K562 treated with DMSO at 1 percent for 24 hours (cell line): Measurements from ENCODE around the gene TSSK6. TPM values are rescaled to one million over a fixed set of nuclear protein-coding genes. Genes with fewer than 3 reads are reported as not detected.

Source experiments
- total RNA-seq: library from RNA; unstranded; fragments of 300-600 nt; gene quantifications from 2 replicates; pipeline ENCODE4 v1.2.3, GENCODE V29; 2022; ENCODE audit warnings: low read depth; ENCODE audit not compliant: insufficient read depth

TSSK6 gene
- 8.9 and 10.1 TPM in 2 replicates for total RNA-seq

DNA sequence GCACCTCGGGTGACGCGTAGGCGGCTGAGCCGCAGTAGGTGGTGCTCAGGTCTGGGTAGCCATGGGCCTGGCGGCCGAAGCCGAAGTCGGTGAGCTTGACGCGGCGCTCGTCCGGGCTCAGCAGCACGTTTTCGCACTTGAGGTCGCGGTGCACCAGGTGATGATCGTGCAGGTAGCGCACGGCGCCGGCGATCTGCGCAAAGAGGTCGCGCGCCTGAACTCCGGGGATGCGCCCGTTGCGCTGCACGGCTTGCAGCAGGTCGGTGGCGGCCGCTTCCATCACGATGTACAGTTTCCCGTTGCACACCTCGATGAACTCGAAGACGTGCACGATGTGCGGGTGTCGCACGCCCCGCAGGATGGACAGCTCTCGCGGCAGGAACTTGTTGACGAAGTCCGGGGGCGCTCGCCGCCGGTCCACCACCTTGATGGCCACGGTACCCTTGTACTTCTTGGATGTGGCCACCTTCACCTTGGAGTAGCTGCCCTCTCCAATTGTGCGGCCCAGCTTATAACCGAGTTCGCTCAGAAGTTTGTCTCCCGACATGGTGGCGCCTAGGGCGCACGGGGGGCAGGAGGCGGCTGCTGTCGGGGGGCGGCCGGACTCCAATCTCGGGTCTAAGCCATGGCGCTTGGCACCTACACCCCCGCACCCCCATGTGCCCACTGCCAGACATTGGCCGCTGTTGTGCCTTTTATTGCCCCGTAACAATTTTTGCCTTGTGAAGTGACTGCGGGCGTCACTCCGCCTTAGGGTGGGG, at the start of gene TSSK6:
Gene TSSK6, minus strand, starts transcription at position 668 of the 761 bp plus-strand sequence. Its CDS starts 121 bp downstream, at position 547.

GRCh38 chr19:19538061-19538784, 22.9 kb upstream of the TSSK6 start, which contains the start of gene CILP2:
CILP2 (plus strand) TSS chr19:19538265; CDS start chr19:19538350, 85 bp downstream.

GRCh38 chr19:19528721-19529490, 13.6 kb upstream of the TSSK6 start, which contains the start of gene YJEFN3:
YJEFN3 (plus strand) TSS chr19:19528911; CDS start chr19:19528933, 22 bp downstream.

GRCh38 chr19:19515642-19516519, 533 bp upstream of the TSSK6 start, which contains the start of gene NDUFA13:
NDUFA13 (plus strand) TSS chr19:19516225; CDS start chr19:19516239, 14 bp downstream.

Other genes with a start within 250 kb of the TSSK6 start
- gene TM6SF2, start 242.2 kb downstream of the TSSK6 start, total RNA-seq = not detected in 2 replicates
- gene SUGP1, start 195.0 kb downstream of the TSSK6 start, total RNA-seq = 53.4 and 56.5 TPM in 2 replicates
- gene MAU2, start 194.7 kb downstream of the TSSK6 start, total RNA-seq = 41.5 and 43.6 TPM in 2 replicates
- gene GATAD2A, start 109.9 kb downstream of the TSSK6 start, total RNA-seq = 76.5 and 81.1 TPM in 2 replicates
- gene NDUFA13, start 677 bp upstream of the TSSK6 start, total RNA-seq = 350 and 378 TPM in 2 replicates
- 7.8 and 11.1 TPM in 2 replicates for gene YJEFN3, start 13.4 kb upstream of the TSSK6 start, total RNA-seq
- gene CILP2, start 22.7 kb upstream of the TSSK6 start, total RNA-seq = 0.87 and 0.93 TPM in 2 replicates
- 4.4 and 5.2 TPM in 2 replicates for gene PBX4, start 103.1 kb upstream of the TSSK6 start, total RNA-seq
- 16.8 and 20.5 TPM in 2 replicates for gene LPAR2, start 112.7 kb upstream of the TSSK6 start, total RNA-seq
- 19.7 and 23.2 TPM in 2 replicates for gene GMIP, start 128.1 kb upstream of the TSSK6 start, total RNA-seq
- gene ATP13A1, start 148.1 kb upstream of the TSSK6 start, total RNA-seq = 70.4 and 85.1 TPM in 2 replicates
- 4.9 and 5.4 TPM in 2 replicates for gene ZNF101, start 153.3 kb upstream of the TSSK6 start, total RNA-seq
- 2.5 and 2.7 TPM in 2 replicates for gene ZNF14, start 217.6 kb upstream of the TSSK6 start, total RNA-seq